IPS-20b (cell line): ENCODE data around the gene FAM161A.
"Not testable (repeated sequence)": the region's sequence is repeated elsewhere in the genome, so short reads cannot be mapped to it uniquely, and the experiment has no call there.

Experiments
- H3K27ac ChIP-seq: one replicate; pipeline ENCODE4 v1.5.1; 2013; ENCODE audit warnings: low read length
- H3K27me3 ChIP-seq: 2 replicates; pipeline ENCODE4 v1.6.1; 2013; ENCODE audit warnings: mild to moderate bottlenecking, low read length, inconsistent platforms; ENCODE audit not compliant: insufficient read depth
- H3K36me3 ChIP-seq: 2 replicates; pipeline ENCODE4 v1.6.1; 2013; ENCODE audit warnings: low read depth, mild to moderate bottlenecking, inconsistent platforms, low read length, moderate library complexity; ENCODE audit not compliant: insufficient read depth
- H3K4me1 ChIP-seq: 2 replicates; pipeline ENCODE4 v1.6.1; 2013; ENCODE audit warnings: mild to moderate bottlenecking, control low read depth, inconsistent platforms, low read length, moderate library complexity; ENCODE audit not compliant: insufficient read depth
- H3K4me3 ChIP-seq: 2 replicates; pipeline ENCODE4 v1.5.1; 2013; ENCODE audit warnings: mild to moderate bottlenecking, low read length, inconsistent platforms
- H3K9ac ChIP-seq: 2 replicates; pipeline ENCODE4 v1.6.1; 2013; ENCODE audit warnings: low read depth, mild to moderate bottlenecking, inconsistent platforms, low read length, moderate library complexity
- H3K9me3 ChIP-seq: 2 replicates; pipeline ENCODE4 v1.6.1; 2013; ENCODE audit warnings: mild to moderate bottlenecking, low read depth, low read length, inconsistent platforms; ENCODE audit not compliant: insufficient read depth

FAM161A gene

DNA sequence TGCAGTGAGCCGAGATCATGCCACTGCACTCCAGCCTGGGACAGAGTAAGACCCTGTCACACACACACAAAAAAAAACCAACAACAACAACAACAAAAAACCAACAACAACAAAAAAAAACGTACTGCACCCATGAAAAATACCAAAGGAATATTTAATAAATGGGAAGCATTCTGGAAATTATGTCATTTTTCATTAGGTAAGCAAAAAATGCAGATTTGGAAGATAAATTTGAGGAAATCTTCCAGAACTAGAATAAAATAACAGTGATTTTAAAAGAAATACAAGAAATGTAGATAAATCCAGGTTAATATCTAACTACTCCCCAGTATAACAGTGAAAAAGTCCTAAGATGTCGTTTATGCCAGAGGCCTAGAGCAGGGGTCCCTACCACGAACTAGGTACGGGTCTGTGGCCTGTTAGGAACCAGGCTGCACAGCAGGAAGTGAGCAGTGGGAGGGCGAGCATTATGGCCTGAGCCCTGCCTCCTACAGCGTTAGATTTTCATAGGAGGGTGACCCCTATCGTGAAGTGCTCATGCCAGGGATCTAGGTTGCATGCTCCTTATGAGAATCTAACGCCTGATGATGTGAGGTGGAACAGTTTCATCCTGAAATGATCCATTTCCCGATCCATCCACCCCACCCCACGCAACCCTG lies 21.5 kb downstream of the FAM161A start:
- H3K9me3 ChIP-seq = no peaks in the 10 kb centered on the region
- no peaks in the 10 kb centered on the region for H3K27me3 ChIP-seq
- H3K36me3 ChIP-seq = peaks cover 25% of the 10 kb centered on the region
- no peak overlapping the region for H3K27ac ChIP-seq
- no peaks in the 10 kb centered on the region for H3K4me1 ChIP-seq
- no peak overlapping the region for H3K4me3 ChIP-seq
- H3K9ac ChIP-seq = no peak overlapping the region

DNA sequence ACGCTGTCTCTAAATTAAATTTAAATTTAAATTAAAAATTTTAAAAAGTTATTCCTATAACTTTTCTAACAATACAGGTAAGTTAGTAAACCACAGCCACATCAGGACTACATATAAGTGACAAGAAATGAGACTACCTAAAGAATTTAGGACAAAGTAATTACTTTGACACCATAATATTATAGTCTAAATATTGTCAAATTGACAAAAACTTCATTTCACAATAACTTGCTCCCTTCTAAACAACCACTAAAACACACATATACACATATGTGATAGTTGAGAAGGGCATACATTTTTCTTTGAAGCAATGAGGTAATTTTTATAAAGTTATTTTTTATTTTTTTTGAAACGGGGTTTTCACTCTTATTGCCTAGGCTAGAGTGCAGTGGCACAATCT lies 31.6 kb downstream of the FAM161A start:
- Histone ChIP-seq H3K36me3 (no peaks in the 10 kb centered on the region), H3K9ac (no peak overlapping the region), H3K27me3 (no peaks in the 10 kb centered on the region), H3K9me3 (no peaks in the 10 kb centered on the region), H3K4me3 (no peak overlapping the region), H3K4me1 (no peaks in the 10 kb centered on the region), H3K27ac (no peak overlapping the region)

DNA sequence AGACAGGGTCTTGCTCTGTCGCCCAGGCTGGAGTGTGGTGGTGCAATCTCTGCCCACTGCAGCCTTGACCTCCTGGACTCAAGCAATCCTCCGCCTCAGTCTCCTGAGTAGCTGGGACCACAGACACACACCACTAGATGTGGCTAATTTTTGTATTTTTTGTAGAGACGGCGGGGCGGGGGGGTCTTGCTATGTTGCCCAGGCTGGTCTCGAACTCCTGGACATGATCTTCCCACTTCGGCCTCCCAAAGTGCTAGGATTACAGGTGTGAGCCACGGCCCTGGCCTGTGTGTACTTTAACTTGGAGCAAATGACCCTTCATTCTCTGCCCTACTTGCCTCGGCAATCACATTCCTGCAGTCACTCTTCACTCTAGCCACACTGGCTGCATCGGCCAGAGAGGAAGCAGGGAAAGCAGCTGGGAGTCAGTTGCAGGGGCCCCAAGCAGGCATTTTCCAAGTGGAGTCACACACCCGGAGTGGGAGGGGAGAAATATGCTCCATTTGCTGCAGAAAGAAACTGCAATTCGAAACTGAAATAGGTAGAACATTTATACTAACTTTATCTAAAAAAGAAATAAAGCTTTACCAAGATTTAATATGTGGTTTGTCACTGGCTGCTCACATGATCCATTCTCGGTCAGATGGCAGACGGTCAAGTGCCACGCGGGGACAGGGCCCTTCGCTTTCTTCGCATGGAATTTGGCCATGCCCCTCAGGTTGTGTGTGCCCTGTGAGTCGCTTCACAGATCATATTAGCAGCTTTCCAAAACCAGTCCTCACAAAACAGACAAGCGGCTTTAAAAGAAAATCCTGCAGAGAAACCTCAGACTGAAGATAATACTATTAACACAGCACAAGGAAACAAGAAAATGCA lies 37.1 kb downstream of the FAM161A start:
- Histone ChIP-seq H3K27ac (no peak overlapping the region), H3K9me3 (no peaks in the 10 kb centered on the region), H3K9ac (no peak overlapping the region), H3K4me3 (no peak overlapping the region), H3K4me1 (no peaks in the 10 kb centered on the region), H3K36me3 (no peaks in the 10 kb centered on the region), H3K27me3 (no peaks in the 10 kb centered on the region)

- Histone ChIP-seq H3K9me3 (no peaks in the 10 kb centered on the region), H3K4me3 (no peak overlapping the region), H3K4me1 (no peaks in the 10 kb centered on the region), H3K9ac (no peak overlapping the region), H3K27ac (no peak overlapping the region), H3K27me3 (no peaks in the 10 kb centered on the region), H3K36me3 (no peaks in the 10 kb centered on the region)
Observed at GRCh38 chr2:61814539-61815160, 39.2 kb downstream of the FAM161A start.

GRCh38 chr2:61813314-61813713 lies 40.5 kb downstream of the FAM161A start:
- H3K27me3 ChIP-seq, H3K9ac ChIP-seq, H3K36me3 ChIP-seq, H3K27ac ChIP-seq, H3K4me1 ChIP-seq, H3K9me3 ChIP-seq, H3K4me3 ChIP-seq: not testable (repeated sequence)

- H3K27me3 ChIP-seq = no peaks in the 10 kb centered on the region
- no peaks in the 10 kb centered on the region for H3K4me1 ChIP-seq
- no peak overlapping the region for H3K27ac ChIP-seq
- H3K9ac ChIP-seq = no peak overlapping the region
- H3K4me3 ChIP-seq = no peak overlapping the region
- no peaks in the 10 kb centered on the region for H3K9me3 ChIP-seq
- H3K36me3 ChIP-seq = no peaks in the 10 kb centered on the region
Observed at GRCh38 chr2:61811821-61812220, 42.0 kb downstream of the FAM161A start.

DNA sequence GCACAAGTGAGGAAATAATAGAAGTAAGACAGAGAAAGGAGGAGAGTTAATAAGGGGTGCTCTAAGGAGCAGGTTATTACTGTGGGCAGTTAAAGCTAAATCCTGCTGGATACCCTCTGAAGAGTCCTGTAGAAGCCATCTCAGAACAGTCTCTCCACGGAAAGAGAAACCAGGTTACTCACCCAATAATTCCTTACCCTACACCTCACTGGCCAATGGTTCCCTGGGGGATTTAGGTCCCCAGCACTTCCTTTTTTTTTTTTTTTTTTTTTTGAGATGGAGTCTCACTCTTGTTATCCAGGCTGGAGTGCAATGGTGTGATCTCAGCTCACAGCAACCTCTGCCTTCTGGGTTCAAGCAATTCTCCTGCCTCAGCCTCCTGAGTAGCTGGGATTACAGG lies 43.7 kb downstream of the FAM161A start:
- not testable (repeated sequence) for H3K27me3 ChIP-seq, H3K4me1 ChIP-seq, H3K27ac ChIP-seq, H3K9ac ChIP-seq, H3K36me3 ChIP-seq, H3K4me3 ChIP-seq, H3K9me3 ChIP-seq

- not testable (repeated sequence) for H3K9me3 ChIP-seq, H3K4me3 ChIP-seq, H3K27ac ChIP-seq, H3K27me3 ChIP-seq, H3K4me1 ChIP-seq, H3K36me3 ChIP-seq, H3K9ac ChIP-seq
Observed at GRCh38 chr2:61808693-61809092, 45.2 kb downstream of the FAM161A start.

- H3K9ac ChIP-seq = no peak overlapping the region
- no peaks in the 10 kb centered on the region for H3K4me1 ChIP-seq
- H3K27me3 ChIP-seq = no peaks in the 10 kb centered on the region
- no peak overlapping the region for H3K4me3 ChIP-seq
- no peaks in the 10 kb centered on the region for H3K36me3 ChIP-seq
- no peaks in the 10 kb centered on the region for H3K9me3 ChIP-seq
- no peak overlapping the region for H3K27ac ChIP-seq
Observed at GRCh38 chr2:61807036-61807757, 46.7 kb downstream of the FAM161A start.

DNA sequence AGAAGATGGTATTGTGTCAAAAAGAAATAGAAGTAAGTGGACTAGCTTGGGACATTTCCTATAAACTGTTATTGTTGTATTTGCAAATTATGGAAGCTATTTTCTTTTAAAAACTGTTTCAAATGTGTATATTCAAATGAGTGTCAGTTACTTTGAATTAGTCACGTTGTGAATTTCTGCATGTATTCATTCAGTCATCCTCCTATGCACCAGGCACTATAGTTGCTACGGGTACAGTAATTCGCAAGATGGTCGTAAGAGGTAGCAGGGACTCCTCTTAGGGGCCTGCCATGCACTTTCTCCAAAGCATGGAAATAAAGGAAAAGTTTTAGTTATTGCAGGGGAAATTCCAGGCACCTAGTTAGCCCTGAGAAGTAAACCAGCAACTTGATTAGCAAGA lies 51.3 kb downstream of the FAM161A start:
- H3K36me3 ChIP-seq = no peaks in the 10 kb centered on the region
- H3K9me3 ChIP-seq = 0 out of 2 replicates have a peak, but pooled peaks cover 3% of the 10 kb centered on the region
- no peak overlapping the region for H3K27ac ChIP-seq
- H3K4me1 ChIP-seq = no peaks in the 10 kb centered on the region
- H3K4me3 ChIP-seq = no peak overlapping the region
- no peaks in the 10 kb centered on the region for H3K27me3 ChIP-seq
- H3K9ac ChIP-seq = no peak overlapping the region

DNA sequence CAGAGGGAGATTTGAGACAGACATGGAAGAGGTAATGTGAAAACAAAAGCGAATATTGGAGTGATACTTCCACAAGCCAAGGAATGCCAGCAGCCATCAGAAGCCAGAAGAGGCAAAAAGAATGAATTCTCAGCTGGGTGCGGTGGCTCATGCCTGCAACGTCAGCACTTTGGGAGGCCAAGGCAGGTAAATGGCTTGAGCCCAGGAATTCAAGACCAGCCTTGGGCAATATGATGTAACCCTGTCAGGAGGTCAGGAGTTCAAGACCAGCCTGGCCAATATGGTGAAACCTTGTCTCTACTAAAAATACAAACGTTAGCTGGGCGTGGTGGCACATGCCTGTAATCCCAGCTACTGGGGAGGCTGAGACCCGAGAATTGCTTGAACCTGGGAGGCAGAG lies 54.8 kb downstream of the FAM161A start:
- H3K9me3 ChIP-seq = 0 out of 2 replicates have a peak, but pooled peaks cover 3% of the 10 kb centered on the region
- no peaks in the 10 kb centered on the region for H3K36me3 ChIP-seq
- H3K27ac ChIP-seq = no peak overlapping the region
- no peak overlapping the region for H3K4me3 ChIP-seq
- 0 out of 2 replicates have a peak, but pooled peaks cover 4% of the 10 kb centered on the region for H3K27me3 ChIP-seq
- H3K4me1 ChIP-seq = no peaks in the 10 kb centered on the region
- H3K9ac ChIP-seq = no peak overlapping the region
